ENCODE data around the gene TMEM203.

TMEM203 gene

DNA sequence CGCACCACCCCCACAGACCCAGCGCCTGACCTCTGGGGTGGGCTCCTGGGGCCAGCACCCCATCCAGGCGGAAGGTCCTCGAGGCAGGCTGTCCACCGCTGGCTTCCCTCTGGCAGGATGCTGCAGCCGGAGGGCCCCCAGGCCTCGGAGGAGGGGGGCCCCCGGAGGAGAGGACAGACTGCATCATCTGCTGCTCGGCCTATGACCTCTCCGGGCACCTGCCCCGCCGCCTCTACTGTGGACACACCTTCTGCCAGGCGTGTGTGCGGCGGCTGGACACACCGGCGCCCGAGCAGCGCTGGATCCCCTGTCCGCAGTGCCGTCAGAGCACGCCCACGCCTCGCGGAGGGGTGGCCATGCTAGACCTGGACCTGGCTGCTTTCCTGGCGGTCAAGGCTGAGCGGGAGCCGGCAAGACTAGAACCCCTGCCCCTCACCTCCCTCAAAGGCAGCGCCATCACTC, 23.1 kb upstream of the TMEM203 start:
- ATAC-seq (ENCODE audit: low read depth) (no peak), DNase-seq (ENCODE audit: low spot score in 2 of 2) (no peak)
- Mint-ChIP-seq H3K27ac (no peak overlapping the region), H3K4me3 (no peak overlapping the region), H3K36me3 (peaks cover 2% of the 10 kb centered on the region), H3K9me3 (no peaks in the 10 kb centered on the region), H3K4me1 (peaks cover 3% of the 10 kb centered on the region), H3K27me3 (peaks cover 6% of the 10 kb centered on the region)

DNA sequence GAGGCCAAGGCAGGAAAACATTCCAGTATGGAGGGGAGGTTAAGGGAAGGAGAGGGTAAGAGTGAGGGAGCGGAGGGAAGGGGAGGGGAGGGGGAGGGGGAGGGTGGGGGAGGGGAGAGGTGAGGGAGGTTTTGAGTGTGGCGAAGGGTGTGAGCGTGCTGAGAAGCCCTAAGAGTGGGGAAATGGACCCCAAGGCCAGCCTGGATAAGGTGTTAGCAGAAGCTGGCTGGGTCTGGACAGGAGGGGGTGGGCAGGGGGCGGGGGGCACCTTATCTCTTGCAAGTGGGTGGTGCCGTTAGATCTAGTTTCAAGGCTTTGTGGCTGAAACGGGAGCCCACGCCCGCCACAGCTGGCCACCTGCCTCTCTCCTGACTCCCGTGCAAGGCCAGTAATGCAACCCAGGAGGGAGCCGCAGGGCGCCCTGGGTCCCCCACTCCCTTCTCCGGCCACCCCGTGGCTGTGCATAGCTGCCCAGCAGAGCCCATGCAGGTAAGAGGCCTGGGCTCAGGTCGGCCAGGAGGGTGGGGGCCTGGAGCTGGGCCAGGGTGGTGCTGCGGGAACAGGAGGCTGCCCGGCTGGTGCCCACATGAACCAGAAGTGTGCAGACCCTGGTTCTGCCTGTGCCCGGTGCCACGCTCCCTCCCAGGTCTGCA, 22.5 kb upstream of the TMEM203 start:
- ATAC-seq (ENCODE audit: low read depth): no peak
- Mint-ChIP-seq H3K4me1 (peaks cover 6% of the 10 kb centered on the region), H3K9me3 (no peaks in the 10 kb centered on the region), H3K27me3 (peaks cover 6% of the 10 kb centered on the region), H3K27ac (peak overlapping the region; percentile 1), H3K36me3 (peaks cover 2% of the 10 kb centered on the region), H3K4me3 (no peak overlapping the region)
- no peak for DNase-seq (ENCODE audit: low spot score in 2 of 2)

DNA sequence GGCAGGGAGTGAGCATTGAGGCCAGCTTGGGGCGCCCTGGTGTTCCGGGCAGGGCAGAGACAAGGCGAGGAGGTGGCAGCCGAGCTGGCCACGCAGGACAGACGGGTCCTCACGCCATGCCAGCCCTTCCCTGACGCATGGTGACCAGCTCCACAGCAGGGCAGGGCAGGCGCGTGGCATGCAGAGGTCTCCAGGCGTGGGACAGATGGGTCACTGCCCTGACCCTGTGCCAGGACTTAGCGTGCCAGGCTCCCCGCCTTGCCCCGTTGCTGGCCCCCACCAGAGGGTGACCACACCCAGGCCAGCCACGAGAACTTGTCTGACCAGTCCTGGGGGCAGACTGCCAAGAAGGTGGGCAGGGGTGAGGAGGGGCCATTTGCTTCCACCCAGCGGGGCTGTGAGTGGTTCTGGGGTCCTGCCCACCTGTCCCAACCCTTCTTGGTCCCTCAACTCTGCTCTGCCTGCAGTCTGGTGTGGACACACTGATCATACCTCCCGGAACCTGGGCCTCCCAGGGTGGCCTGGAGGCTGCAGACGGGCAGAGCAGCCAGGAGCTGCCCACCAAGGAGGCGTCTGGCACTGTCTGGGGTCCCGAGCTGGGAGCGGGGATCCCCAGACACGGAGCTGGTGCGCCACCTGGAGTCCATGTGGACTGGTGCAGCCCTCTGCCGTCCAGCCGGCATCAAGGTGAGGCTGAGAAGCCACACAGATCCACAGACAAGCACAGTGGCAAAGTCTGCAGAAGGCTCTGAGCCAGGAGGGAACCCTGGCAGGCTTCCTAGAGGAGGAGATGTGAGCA, 21.8 kb upstream of the TMEM203 start, which contains the start of gene RNF224:
Gene RNF224, plus strand, starts transcription at position 449 of the 799 bp plus-strand sequence. CDS start 834 bp downstream, outside the sequence.
- peak; percentile 78 to 84 for DNase-seq (ENCODE audit: low spot score in 2 of 2)
- H3K27me3 Mint-ChIP-seq: peaks cover 6% of the 10 kb centered on the region
- peak within 1 kb of the TSS; percentile 1 for H3K27ac Mint-ChIP-seq

DNA sequence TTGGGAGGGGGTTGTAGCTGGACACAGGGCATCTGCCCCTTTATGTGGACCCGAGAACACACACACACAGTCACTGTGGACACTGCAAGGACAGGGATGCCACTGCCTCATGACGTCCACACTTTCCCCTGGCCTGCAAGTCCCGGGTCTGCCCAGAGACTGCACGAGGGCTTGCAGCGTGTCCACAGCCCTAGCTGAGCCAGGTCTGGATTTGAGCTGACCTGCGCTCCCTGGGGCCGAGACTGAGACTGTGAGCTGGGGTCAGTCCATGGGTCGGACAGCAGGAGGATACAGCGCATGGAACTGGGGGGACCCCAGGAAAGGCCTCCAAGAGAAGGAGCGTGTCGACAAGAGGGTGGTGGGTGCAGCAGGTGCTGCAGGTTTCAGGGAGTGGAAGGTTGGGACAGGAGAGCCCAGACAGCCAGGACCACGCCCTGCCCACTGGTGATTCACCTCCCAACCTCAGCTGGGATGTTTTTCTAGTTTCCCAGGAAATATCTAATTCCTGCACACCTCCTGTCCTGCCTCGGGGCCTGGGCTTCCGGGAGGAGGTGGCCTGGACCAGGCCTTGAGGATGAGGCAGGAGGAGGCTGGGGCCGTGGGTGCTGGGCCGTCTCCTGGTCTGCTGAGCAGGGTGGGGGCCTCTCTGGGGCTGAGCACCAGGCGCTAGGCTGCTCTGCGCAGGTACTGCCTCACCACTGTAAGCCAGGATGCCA, 21.0 kb upstream of the TMEM203 start:
- no peak for DNase-seq (ENCODE audit: low spot score in 2 of 2)
- ATAC-seq (ENCODE audit: low read depth): no peak
- Mint-ChIP-seq H3K27ac (no peak overlapping the region), H3K36me3 (peaks cover 2% of the 10 kb centered on the region), H3K27me3 (peaks cover 4% of the 10 kb centered on the region), H3K4me1 (peaks cover 7% of the 10 kb centered on the region), H3K9me3 (no peaks in the 10 kb centered on the region), H3K4me3 (no peak overlapping the region)

More for the DNA sequence above, 21.8 kb upstream of the TMEM203 start, which contains the start of gene RNF224:
- Mint-ChIP-seq H3K4me3 (no peak within 1 kb of the TSS), H3K36me3 (peaks cover 2% of the 10 kb centered on the region), H3K4me1 (peaks cover 7% of the 10 kb centered on the region), H3K9me3 (no peaks in the 10 kb centered on the region)
- peak; percentile 42 for ATAC-seq (ENCODE audit: low read depth)

DNA sequence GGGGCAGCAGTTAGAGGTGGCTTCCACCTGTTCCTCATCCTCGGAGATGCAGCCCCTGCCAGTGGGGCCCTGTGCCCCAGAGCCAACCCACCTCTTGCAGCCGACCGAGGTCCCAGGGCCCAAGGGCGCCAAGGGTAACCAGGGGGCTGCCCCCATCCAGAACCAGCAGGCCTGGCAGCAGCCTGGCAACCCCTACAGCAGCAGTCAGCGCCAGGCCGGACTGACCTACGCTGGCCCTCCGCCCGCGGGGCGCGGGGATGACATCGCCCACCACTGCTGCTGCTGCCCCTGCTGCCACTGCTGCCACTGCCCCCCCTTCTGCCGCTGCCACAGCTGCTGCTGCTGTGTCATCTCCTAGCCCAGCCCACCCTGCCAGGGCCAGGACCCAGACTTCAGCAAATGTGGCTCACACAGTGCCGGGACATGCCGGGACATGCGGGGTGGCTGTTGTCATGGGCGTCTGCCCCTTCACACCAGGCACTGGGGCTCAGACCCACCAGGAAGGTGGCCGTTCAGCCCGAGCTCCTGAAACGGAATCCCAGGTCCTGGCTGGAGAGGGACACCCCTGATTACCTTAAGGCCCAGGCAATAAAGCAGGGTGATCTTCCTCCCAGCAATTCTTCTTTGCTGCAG, 20.4 kb upstream of the TMEM203 start:
- Mint-ChIP-seq H3K9me3 (no peaks in the 10 kb centered on the region), H3K27me3 (peaks cover 5% of the 10 kb centered on the region), H3K4me1 (peaks cover 7% of the 10 kb centered on the region), H3K36me3 (peaks cover 2% of the 10 kb centered on the region), H3K4me3 (no peak overlapping the region), H3K27ac (no peak overlapping the region)
- ATAC-seq (ENCODE audit: low read depth) (no peak), DNase-seq (ENCODE audit: low spot score in 2 of 2) (no peak)

DNA sequence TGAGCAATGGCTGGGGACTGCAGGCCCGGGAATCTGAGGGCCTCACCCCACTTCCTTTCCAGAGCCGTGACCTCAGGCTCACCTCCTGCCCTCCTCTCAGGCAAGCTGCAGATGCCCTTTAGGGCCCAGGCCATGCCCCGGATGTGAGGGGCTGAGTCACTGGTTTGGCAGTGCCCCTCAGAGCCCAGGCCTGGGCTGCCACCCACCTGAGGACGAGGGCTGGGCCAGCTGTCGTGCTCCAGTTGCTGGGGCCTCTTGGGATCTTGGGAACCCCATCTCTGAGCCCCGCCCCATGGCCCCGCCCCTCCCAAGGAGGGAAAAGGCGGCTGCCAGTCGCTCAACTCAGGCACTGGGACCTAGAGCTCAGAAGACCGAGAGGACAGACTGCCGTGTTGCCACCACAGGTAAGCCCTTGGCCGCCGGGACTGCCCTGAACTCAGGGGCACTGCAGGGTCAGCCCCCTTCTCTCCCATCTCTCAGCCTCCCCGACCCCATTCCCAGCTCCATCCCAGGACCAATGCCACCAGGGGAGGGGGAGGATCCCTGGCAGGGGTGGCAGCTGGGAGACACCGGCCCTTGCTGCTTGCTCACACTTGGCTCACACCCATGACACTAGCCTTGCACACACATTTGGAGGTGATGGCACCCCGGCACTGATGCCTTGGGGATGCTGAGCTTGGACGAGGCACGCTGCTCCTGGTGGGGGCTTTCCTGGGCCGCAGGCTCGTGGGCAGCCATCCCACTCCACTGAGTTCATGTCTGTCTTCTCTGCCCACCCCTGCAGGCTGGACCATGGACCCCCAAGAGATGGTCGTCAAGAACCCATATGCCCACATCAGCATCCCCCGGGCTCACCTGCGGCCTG, 19.6 kb upstream of the TMEM203 start, which contains the start of gene CYSRT1:
Gene CYSRT1, plus strand, starts transcription at position 345 of the 865 bp plus-strand sequence. Its CDS starts 448 bp downstream, at position 793.
- DNase-seq (ENCODE audit: low spot score in 2 of 2): no peak
- no peaks in the 10 kb centered on the region for H3K9me3 Mint-ChIP-seq
- peaks cover 7% of the 10 kb centered on the region for H3K27me3 Mint-ChIP-seq
- H3K4me3 Mint-ChIP-seq: peak within 1 kb of the TSS; percentile 89
- peaks cover 7% of the 10 kb centered on the region for H3K4me1 Mint-ChIP-seq
- peaks cover 2% of the 10 kb centered on the region for H3K36me3 Mint-ChIP-seq
- H3K27ac Mint-ChIP-seq: no peak within 1 kb of the TSS
- no peak for ATAC-seq (ENCODE audit: low read depth)

DNA sequence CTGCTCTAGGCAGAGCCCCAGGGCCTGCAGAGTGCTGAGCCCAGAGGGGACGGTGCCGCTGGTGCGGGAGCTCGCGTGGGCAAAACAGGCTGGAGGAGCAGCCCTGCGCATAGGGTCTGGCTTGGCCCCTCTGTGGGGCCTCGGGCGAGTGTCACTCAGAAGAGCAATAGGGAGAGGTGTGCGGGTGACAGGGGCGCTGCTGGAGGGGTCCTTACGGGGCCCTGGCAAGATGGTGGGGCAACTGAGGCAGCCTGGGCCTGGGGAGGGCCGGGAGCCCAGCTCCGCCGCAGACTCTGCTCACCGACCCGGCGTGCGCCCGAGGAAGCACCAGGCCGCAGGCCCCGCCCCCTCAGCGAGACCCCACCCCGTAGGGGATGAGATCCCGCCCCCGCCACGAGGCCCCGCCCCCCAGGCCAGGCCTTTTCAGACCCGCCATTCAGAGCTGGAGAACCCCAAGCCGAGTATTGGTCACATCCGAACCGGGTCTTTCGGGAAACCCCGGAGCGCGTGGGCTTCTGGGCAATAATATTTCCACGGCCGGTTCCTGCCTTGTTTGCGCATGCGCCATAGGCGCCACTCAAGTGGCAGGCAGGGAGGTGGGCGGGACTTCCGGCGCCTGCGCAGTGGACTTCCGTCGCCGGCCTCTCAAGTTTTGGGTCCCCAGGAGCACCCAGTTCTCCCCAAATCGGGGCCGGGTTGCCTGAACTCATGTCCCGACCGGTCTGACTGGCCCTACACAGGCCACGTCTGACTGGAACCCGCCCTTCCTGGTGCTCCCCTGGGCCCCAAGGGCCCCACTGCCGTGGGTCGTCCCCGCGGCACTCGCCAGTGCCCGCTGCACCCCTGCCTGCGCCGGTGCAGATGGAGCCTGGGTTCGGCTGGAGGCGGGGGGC, 17.9 kb upstream of the TMEM203 start:
- Mint-ChIP-seq H3K4me1 (peaks cover 7% of the 10 kb centered on the region), H3K36me3 (peaks cover 2% of the 10 kb centered on the region), H3K27me3 (peaks cover 6% of the 10 kb centered on the region), H3K9me3 (no peaks in the 10 kb centered on the region), H3K4me3 (peak overlapping the region; percentile 89), H3K27ac (peak overlapping the region; percentile 75)
- DNase-seq (ENCODE audit: low spot score in 2 of 2) (peak; percentile 95 to 96), ATAC-seq (ENCODE audit: low read depth) (peak; percentile 87)

DNA sequence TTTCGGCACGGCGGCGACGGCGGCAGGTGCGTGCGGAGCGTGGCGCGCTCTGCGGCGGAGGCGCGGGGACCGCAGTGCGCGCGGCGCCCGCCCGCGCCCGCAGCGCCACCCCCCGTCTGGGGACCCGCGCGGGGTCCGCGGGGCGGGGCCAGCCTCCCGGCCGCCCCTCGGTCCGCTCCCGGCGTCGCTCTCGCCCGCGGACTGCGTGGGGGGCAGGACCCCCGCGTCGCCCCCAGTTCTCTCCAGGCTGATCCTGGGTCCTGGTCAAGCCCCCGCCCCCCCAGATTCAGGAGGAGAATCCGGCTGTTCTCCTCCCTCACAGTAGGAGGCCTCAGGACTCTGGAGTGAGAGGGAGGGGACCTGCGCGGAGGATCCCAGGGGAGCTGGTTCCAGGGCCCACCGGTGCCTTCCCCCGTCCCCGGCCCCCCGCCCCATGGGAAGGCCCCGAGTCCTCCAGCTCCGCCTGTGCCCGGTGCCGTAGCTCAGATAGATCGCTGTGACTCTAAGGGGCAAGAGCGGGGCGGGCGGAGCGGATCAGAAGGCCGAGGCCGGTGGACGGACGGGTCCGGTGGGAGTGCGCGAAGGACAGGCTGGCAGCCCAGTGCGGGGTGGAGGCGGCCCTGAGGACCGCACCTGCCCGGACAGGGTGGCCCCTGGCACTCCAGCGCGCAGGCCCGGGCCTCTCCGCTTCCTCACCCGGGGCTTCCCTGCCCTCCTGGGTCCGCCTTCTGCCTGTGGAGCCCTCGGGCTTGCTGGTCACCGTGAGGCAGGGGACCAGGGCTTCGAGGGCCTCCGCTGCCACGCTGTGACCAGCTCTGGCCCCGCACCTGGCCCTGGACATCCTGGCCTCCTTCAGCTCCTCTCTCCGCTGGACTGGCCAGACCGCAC, 17.0 kb upstream of the TMEM203 start, which contains the start of gene RNF208:
Gene RNF208, minus strand, starts transcription at position 51 of the 888 bp plus-strand sequence. CDS start 1,028 bp downstream, outside the sequence.
- no peaks in the 10 kb centered on the region for H3K36me3 Mint-ChIP-seq
- ATAC-seq (ENCODE audit: low read depth) (no peak), DNase-seq (ENCODE audit: low spot score in 2 of 2) (no peak)
- peak within 1 kb of the TSS; percentile 75 for H3K27ac Mint-ChIP-seq
- peaks cover 4% of the 10 kb centered on the region for H3K27me3 Mint-ChIP-seq
- no peaks in the 10 kb centered on the region for H3K9me3 Mint-ChIP-seq
- peaks cover 5% of the 10 kb centered on the region for H3K4me1 Mint-ChIP-seq
- peak within 1 kb of the TSS; percentile 89 for H3K4me3 Mint-ChIP-seq

DNA sequence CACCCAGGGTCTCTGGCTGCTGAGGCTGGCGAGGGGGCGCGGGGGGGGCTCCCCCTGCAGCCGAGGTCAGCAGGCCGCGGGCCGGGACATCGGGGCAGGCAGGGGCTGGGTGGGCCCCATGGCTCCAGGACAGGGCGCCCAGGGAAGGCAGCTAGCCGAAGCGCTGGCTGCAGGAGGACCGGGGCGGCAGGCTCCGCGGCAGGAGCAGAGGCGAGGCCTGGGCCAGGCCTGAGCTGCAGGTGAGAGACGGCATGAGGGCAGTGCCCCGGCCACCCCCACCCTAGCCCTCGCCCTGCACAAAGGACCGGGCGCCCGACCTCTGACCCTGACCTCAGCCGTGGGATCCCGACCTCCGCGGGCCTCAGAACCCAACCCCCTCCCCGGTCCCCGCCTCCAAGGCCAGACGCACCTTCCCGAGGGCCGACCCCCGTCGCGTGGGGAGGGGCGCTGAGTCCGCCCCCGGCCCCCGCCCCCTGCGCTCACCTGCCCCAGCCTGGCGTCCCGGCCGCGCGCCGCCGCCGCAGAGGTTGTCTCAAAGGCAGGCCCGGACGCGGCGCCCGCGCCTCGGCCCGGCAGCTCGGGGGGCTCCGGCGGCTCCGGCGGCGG, 16.2 kb upstream of the TMEM203 start:
- ATAC-seq (ENCODE audit: low read depth): no peak
- DNase-seq (ENCODE audit: low spot score in 2 of 2): no peak
- Mint-ChIP-seq H3K27me3 (peaks cover 4% of the 10 kb centered on the region), H3K4me1 (peaks cover 5% of the 10 kb centered on the region), H3K9me3 (no peaks in the 10 kb centered on the region), H3K4me3 (no peak overlapping the region), H3K27ac (no peak overlapping the region), H3K36me3 (no peaks in the 10 kb centered on the region)

DNA sequence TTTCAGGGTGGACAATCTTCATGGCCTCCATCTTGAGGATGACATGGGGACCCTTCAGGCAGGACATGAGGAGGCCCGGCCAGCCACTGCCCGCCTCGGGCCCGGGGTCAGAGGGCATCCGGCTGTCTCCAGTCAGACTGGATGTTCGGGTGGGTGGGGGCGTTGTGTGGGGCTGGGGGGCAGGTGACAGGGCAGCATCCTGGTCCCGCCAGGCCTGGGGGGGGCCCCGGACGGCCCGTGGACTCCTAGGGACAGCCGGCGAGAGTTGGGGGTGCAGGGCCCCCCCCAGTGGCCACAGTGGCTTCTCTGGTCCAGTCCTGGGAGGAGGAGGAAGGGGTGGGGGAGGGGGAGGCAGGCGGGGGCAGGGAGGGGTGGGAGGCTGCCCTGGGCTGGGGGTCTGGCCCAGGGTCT, 15.7 kb upstream of the TMEM203 start:
- no peak overlapping the region for H3K27ac Mint-ChIP-seq
- DNase-seq (ENCODE audit: low spot score in 2 of 2) (no peak), ATAC-seq (ENCODE audit: low read depth) (no peak)
- H3K36me3 Mint-ChIP-seq: no peaks in the 10 kb centered on the region
- H3K4me1 Mint-ChIP-seq: peaks cover 5% of the 10 kb centered on the region
- peaks cover 4% of the 10 kb centered on the region for H3K27me3 Mint-ChIP-seq
- peak overlapping the region; percentile 68 for H3K4me3 Mint-ChIP-seq
- no peaks in the 10 kb centered on the region for H3K9me3 Mint-ChIP-seq
